Fibroblast of villous mesenchyme (primary cell): ENCODE measurements around the gene TGM4. TPM values are rescaled to one million over a fixed set of nuclear protein-coding genes. Genes with fewer than 3 reads are reported as not detected.

Source experiments
- DNase-seq: peaks from one replicate; pipeline ENCODE4 v3.0.0-alpha.2; 2010; ENCODE audit warnings: low read depth
- H3K4me3 ChIP-seq: 2 replicates; pipeline ENCODE4 v1.5.1; 2011; ENCODE audit warnings: low read depth, mild to moderate bottlenecking, low read length
- total RNA-seq: library from RNA; depleted of rRNA; stranded (reverse); fragments of >200 nt; gene quantifications from 2 replicates; pipeline ENCODE4 v1.2.3, GENCODE V29; 2012
- TF ChIP-seq, protein P1 (sequence below): IDR thresholded peaks from 2 replicates; pipeline ENCODE4 v1.5.1; 2012; ENCODE audit warnings: low read depth, mild to moderate bottlenecking, low read length; ENCODE audit not compliant: insufficient read depth

Gene TGM4
- total RNA-seq, 1 donor, result not detected

DNA sequence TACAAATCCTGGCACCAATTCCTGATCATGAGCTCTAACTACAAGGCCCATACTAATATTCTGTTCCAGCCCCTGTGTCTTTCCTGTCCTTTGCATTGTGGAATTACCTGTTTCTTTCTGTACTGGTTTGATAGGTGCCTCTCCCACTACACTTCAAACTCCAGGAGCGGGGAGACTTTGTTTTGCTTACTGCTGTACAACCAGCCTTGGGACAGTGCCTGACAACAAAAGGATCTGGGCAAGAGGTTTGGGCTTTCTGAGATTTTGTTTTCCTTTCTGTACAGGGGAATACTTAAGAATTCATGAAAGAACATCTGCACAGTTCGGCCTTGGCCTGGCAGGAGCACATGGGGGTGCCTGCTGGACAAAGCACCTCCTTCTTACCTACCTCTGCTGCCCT is 56.5 kb downstream of the TGM4 start:
- TF ChIP-seq, protein P1, sequence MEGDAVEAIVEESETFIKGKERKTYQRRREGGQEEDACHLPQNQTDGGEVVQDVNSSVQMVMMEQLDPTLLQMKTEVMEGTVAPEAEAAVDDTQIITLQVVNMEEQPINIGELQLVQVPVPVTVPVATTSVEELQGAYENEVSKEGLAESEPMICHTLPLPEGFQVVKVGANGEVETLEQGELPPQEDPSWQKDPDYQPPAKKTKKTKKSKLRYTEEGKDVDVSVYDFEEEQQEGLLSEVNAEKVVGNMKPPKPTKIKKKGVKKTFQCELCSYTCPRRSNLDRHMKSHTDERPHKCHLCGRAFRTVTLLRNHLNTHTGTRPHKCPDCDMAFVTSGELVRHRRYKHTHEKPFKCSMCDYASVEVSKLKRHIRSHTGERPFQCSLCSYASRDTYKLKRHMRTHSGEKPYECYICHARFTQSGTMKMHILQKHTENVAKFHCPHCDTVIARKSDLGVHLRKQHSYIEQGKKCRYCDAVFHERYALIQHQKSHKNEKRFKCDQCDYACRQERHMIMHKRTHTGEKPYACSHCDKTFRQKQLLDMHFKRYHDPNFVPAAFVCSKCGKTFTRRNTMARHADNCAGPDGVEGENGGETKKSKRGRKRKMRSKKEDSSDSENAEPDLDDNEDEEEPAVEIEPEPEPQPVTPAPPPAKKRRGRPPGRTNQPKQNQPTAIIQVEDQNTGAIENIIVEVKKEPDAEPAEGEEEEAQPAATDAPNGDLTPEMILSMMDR, result no peak
- DNase-seq, result no peak
- H3K4me3 ChIP-seq, result no peak overlapping the region

DNA sequence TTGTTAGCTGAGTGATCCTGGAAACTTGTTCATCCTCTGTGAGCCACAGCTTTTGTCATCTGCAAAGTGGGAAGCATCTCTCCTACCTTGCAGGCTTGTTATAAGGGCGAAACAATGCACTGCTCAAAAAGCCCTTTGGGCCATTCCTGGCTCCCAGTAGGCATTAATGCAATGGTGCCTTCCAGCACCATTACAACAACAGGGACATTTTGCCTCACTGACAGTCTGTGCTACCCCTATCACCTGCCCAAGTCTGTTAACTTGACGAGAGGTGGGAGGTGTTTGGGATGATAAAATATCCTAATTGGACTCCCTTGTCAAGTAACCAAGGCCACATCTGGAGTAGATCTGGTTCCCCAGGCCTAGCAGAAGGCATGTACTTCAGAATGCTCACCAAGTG is 57.4 kb downstream of the TGM4 start:
- no peak overlapping the region for H3K4me3 ChIP-seq
- TF ChIP-seq, protein P1, result no peak

DNA sequence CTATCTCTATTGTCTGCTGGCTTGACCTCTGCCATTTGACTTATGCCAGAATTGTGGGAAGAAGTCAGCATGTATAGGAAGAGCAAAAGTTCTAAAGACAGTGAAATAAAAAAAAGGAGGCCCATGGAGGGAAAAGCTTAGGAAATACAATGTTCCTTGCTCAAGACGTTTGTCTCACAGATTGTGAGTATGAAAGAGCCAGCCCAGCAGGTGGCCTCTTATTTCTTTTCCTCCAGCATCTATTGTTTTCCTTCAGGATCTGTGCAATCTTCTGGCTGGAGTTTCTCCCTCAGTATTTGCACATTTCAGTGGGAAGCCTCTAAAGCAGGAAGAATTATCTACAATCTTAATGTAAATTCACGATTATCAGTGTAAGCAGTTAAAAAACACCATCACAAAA is 57.9 kb downstream of the TGM4 start:
- H3K4me3 ChIP-seq, result no peak overlapping the region
- TF ChIP-seq, protein P1, result no peak
- DNase-seq, result no peak

More for the DNA sequence above, 57.4 kb downstream of the TGM4 start:
- no peak for DNase-seq

DNA sequence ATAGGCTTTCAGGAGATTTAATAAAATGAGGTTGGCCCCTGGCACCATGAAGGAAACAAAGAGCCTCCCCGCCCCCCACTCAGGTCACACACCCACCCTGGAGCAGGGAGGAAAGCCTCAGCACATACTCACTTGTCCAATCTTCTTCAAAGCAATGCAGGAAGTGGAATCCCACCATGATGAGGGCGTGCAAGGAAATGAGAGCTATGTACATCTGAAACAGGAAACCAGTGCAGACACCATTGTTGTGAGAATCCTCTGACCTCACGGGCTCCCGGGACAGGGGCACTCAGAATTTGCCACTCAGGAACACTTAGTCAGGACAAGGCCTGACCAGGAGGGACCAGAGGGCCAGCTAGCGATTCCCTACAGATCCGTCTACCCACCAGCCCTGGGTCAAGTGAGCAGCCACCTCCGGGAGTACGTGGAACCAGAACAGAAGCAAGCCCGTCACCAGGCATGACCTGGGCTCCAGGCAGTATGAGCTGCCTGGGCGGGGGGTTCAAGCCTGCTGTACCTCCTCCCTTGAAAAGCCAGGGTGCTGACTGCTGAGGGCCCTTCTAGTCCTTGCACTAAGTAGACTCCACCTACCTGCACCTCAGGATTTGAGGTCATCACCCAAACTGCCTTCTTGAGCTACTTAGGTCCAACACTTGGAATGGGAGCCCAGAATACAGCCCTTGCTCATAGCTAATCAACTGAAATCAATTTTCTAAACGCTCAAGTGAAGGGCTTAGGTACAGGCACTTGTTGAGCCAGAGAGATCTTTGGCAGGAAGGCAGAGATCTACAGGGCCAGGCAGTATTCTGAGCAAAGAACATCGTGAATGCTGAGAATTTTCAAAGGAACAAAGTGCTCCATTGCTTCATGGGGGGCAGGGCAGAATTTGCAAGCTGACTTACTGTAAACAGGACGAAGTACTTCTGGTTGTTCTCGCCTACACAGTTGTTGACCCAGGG is 58.9 kb downstream of the TGM4 start:
- no peak overlapping the region for H3K4me3 ChIP-seq
- DNase-seq, result no peak
- TF ChIP-seq, protein P1, result no peak

DNA sequence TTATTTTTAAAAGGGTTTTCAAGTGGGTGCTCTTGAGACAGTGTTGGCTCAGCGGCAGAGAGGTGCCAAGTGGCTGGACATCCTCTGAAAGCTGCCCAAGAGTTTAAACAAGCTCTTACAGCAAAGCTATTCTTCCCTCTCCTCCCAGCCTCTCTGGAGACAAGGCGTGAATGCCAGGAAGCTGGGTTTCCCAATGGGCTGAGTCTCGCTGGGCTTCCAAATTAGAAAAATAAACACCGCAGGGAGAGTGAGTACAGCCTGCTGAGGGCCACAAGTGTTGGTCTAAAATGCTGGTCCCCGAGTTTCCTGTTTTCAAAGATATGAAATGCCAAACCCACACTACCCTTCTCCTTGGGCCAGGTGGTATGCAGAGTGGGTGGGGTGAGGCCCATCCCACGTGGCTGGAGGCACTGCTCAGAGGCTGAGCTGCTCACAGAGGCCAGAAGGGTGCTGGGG is 65.2 kb downstream of the TGM4 start:
- TF ChIP-seq, protein P1, result no peak
- no peak overlapping the region for H3K4me3 ChIP-seq
- DNase-seq, result peak; percentile 8

DNA sequence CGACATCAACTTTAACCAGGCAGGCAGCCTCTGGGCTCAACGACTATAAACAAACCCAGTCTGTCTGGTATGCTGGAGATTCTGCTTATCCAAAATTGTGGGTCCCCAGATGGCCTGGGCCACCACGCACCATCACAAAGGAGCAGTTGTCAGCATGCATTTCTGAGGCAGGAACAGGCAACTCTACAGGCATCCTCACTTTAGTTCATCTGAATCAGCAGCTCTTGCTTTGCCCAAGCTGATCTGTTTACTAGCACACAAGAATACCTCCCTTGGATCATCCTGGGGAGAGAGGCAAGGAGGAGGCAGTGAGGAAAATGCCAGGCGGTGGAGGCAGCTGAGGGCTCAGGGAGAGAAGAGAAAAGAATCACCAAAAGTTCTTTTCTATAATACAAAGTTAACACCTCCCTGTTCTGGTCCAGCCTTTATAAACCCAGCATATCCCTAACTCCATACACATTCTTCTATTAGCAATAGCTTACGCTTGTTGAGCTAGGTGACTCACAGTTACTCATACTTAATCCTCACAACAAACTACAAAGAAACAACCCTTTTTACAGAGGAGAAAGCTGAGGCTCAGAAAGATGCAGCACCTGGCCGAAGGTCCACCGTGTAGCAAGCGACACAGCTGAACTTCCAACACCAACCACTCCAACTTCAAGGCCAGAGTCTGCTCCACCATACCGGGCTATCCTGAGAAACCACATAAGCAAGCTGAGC is 68.0 kb downstream of the TGM4 start:
- TF ChIP-seq, protein P1, result no peak
- no peak overlapping the region for H3K4me3 ChIP-seq
- peak; percentile 23 for DNase-seq
